Measurements from ENCODE around the gene ARHGAP44.

The ARHGAP44 gene

GRCh38 chr17:13000561-13000960 lies 211.3 kb downstream of the ARHGAP44 start:
- Histone ChIP-seq H3K9me3 (ENCODE audit: control insufficient read depth, insufficient read depth, low read depth, low read length) (no peaks in the 10 kb centered on the region), H3K27ac (ENCODE audit: extremely low read depth, low read depth, low read length) (no peak overlapping the region), H3K36me3 (ENCODE audit: control insufficient read depth in 2 of 2, insufficient read depth in 1 of 2, low read length in 2 of 2) (peaks cover 34 to 98% of the 10 kb centered on the region in 2 experiments), H3K4me1 (ENCODE audit: control insufficient read depth, insufficient read depth, low read length) (peaks cover 2% of the 10 kb centered on the region; the same call in 1 of the 2 replicates), H3K4me3 (ENCODE audit: low read depth, low read length) (no peak overlapping the region)
- TF ChIP-seq ZNF155 (tag by site-specific recombination; IDR thresholded peaks at IDR 0.05) (no peak), ZSCAN16 (tag by site-specific recombination; IDR thresholded peaks at IDR 0.05) (no peak), ZNF791 (tag by site-specific recombination; IDR thresholded peaks at IDR 0.05) (no peak), YY2 (tag by site-specific recombination; IDR thresholded peaks at IDR 0.05) (no peak)
- ChIA-PET CTCF (interaction anchor here (0.6 to 0.7 kb wide), 2 partner anchors 522 to 1191 kb away, joined by 3 read pairs; no protein-coding TSS in a partner anchor), POLR2A (no interaction called here)

- H3K36me3 ChIP-seq (ENCODE audit: control insufficient read depth in 2 of 2, insufficient read depth in 1 of 2, low read length in 2 of 2), result peaks cover 46 to 98% of the 10 kb centered on the region in 2 experiments
- no peak overlapping the region for H3K4me3 ChIP-seq (ENCODE audit: low read depth, low read length)
- no peak overlapping the region for H3K27ac ChIP-seq (ENCODE audit: extremely low read depth, low read depth, low read length)
- TF ChIP-seq ZFHX2 (tag by site-specific recombination; conservative IDR thresholded peaks at IDR 0.05) (peak; percentile 48), ZSCAN30 (tag by site-specific recombination; IDR thresholded peaks at IDR 0.05) (no peak), ZNF501 (tag by site-specific recombination; IDR thresholded peaks at IDR 0.05) (no peak)
- ChIA-PET POLR2A (interaction anchor here (1.9 kb wide), 1 partner anchor 16 kb away, joined by 8 read pairs; the partner anchor contains the start of gene ELAC2), CTCF (interaction anchor here (0.6 to 4.5 kb wide), 30 partner anchors 10 to 1805 kb away, joined by 3 to 48 read pairs (median 4); partner anchors contain the start of genes ELAC2 and MYOCD)
- peaks cover 2% of the 10 kb centered on the region; the same call in 1 of the 2 replicates for H3K4me1 ChIP-seq (ENCODE audit: control insufficient read depth, insufficient read depth, low read length)
- H3K9me3 ChIP-seq (ENCODE audit: control insufficient read depth, insufficient read depth, low read depth, low read length), result no peaks in the 10 kb centered on the region
Observed at GRCh38 chr17:13001991-13002615, 212.8 kb downstream of the ARHGAP44 start.

GRCh38 chr17:13002761-13003453 lies 213.6 kb downstream of the ARHGAP44 start:
- H3K36me3 ChIP-seq (ENCODE audit: control insufficient read depth in 2 of 2, insufficient read depth in 1 of 2, low read length in 2 of 2), result peaks cover 53 to 97% of the 10 kb centered on the region in 2 experiments
- H3K9me3 ChIP-seq (ENCODE audit: control insufficient read depth, insufficient read depth, low read depth, low read length), result no peaks in the 10 kb centered on the region
- H3K4me3 ChIP-seq (ENCODE audit: low read depth, low read length), result no peak overlapping the region
- ChIA-PET POLR2A (interaction anchor here (1.9 kb wide), 1 partner anchor 15 kb away, joined by 8 read pairs; the partner anchor contains the start of gene ELAC2), CTCF (interaction anchor here (0.6 to 4.5 kb wide), 34 partner anchors 11 to 825 kb away, joined by 3 to 48 read pairs (median 4); partner anchors contain the start of genes ELAC2 and MYOCD)
- TF ChIP-seq ZNF660 (tag by site-specific recombination; IDR thresholded peaks at IDR 0.05) (0 out of 2 replicates have a peak, but pooled peaks have one; percentile 33), ZNF266 (tag by site-specific recombination; IDR thresholded peaks at IDR 0.05; ENCODE audit: low read depth) (no peak), IKZF3 (tag by site-specific recombination; IDR thresholded peaks at IDR 0.05) (peak; percentile 57; the same call in 1 of the 2 replicates), ZNF76 (tag by site-specific recombination; IDR thresholded peaks at IDR 0.05; ENCODE audit: borderline replicate concordance, low read depth) (peak; percentile 81), CTCF (tag by site-specific recombination; IDR thresholded peaks at IDR 0.05) (peak; percentile 65), ZNF654 (tag by site-specific recombination; IDR thresholded peaks at IDR 0.05; ENCODE audit: low read depth) (peak; percentile 92), MEIS1 (CRISPR knock-in tag; IDR thresholded peaks at IDR 0.05; ENCODE audit: borderline replicate concordance) (no peak)
- no peak overlapping the region for H3K27ac ChIP-seq (ENCODE audit: extremely low read depth, low read depth, low read length)
- H3K4me1 ChIP-seq (ENCODE audit: control insufficient read depth, insufficient read depth, low read length), result peaks cover 2% of the 10 kb centered on the region; the same call in 1 of the 2 replicates

- Histone ChIP-seq H3K27ac (ENCODE audit: extremely low read depth, low read depth, low read length) (no peak overlapping the region), H3K9me3 (ENCODE audit: control insufficient read depth, insufficient read depth, low read depth, low read length) (no peaks in the 10 kb centered on the region), H3K4me1 (ENCODE audit: control insufficient read depth, insufficient read depth, low read length) (peaks cover 2% of the 10 kb centered on the region; the same call in 1 of the 2 replicates), H3K4me3 (ENCODE audit: low read depth, low read length) (no peak overlapping the region), H3K36me3 (ENCODE audit: control insufficient read depth in 2 of 2, insufficient read depth in 1 of 2, low read length in 2 of 2) (peaks cover 59 to 97% of the 10 kb centered on the region in 2 experiments)
- ChIA-PET POLR2A (interaction anchor here (1.9 to 2.5 kb wide), 2 partner anchors 15 kb away, joined by 8 to 16 read pairs; partner anchors contain the start of gene ELAC2), CTCF (interaction anchor here (0.6 to 4.5 kb wide), 24 partner anchors 11 to 822 kb away, joined by 3 to 48 read pairs (median 4); partner anchors contain the start of gene ELAC2)
- TF ChIP-seq ZNF76 (tag by site-specific recombination; IDR thresholded peaks at IDR 0.05; ENCODE audit: borderline replicate concordance, low read depth) (0 out of 2 replicates have a peak, but pooled peaks have one; percentile 6), ZNF37A (tag by site-specific recombination; IDR thresholded peaks at IDR 0.05) (no peak), ZNF2 (tag by site-specific recombination; IDR thresholded peaks at IDR 0.05) (no peak), CTCF (tag by site-specific recombination; IDR thresholded peaks at IDR 0.05) (0 out of 2 replicates have a peak, but pooled peaks have one; percentile 2)
Observed at GRCh38 chr17:13003454-13003851, 214.2 kb downstream of the ARHGAP44 start.

Measured in HEK293 (cell line).